ENCODE data around the gene RAB29. TPM values are rescaled to one million over a fixed set of nuclear protein-coding genes. Genes with fewer than 3 reads are reported as not detected.

RAB29 gene
- total RNA-seq, 2 experiments from 2014 or later: 25.0 TPM

GRCh38 chr1:205775717-205776056, 405 bp upstream of the RAB29 start:
- Mint-ChIP-seq H3K36me3 (ENCODE audit: low read depth) (peaks cover 8% of the 10 kb centered on the region), H3K27me3 (ENCODE audit: low read depth) (no peaks in the 10 kb centered on the region), H3K4me1 (ENCODE audit: low read depth) (peaks cover 50% of the 10 kb centered on the region), H3K4me3 (peak overlapping the region; percentile 83), H3K27ac (peak overlapping the region; percentile 94), H3K9me3 (no peaks in the 10 kb centered on the region)
- intact Hi-C loops (cut with micrococcal nuclease): loop anchor here (1.0 to 10.0 kb wide), 7 partner anchors 25 to 491 kb away; partner anchors contain the start of genes NUCKS1 and SLC41A1
- CTCF ChIA-PET: interaction anchor here (0.6 to 2.5 kb wide), 5 partner anchors 9 to 202 kb away, joined by 3 to 7 read pairs (median 6); no protein-coding TSS in a partner anchor
- no peak for DNase-seq

GRCh38 chr1:205774198-205775014, 876 bp downstream of the RAB29 start:
- H3K27me3 Mint-ChIP-seq (ENCODE audit: low read depth): no peaks in the 10 kb centered on the region
- intact Hi-C loops (cut with micrococcal nuclease): loop anchor here (1.0 to 10.0 kb wide), 9 partner anchors 24 to 803 kb away; partner anchors contain the start of genes NUCKS1 and SLC41A1
- H3K27ac Mint-ChIP-seq: peak overlapping the region; percentile 94
- no peaks in the 10 kb centered on the region for H3K9me3 Mint-ChIP-seq
- peaks cover 56% of the 10 kb centered on the region for H3K4me1 Mint-ChIP-seq (ENCODE audit: low read depth)
- peaks cover 21% of the 10 kb centered on the region for H3K36me3 Mint-ChIP-seq (ENCODE audit: low read depth)
- H3K4me3 Mint-ChIP-seq: peak overlapping the region; percentile 83
- CTCF ChIA-PET: interaction anchor here (0.7 to 3.9 kb wide), 7 partner anchors 8 to 1135 kb away, joined by 3 to 18 read pairs (median 5); no protein-coding TSS in a partner anchor
- peak; percentile 58 for DNase-seq

GRCh38 chr1:205772607-205773032, 2.7 kb downstream of the RAB29 start:
- Mint-ChIP-seq H3K4me1 (ENCODE audit: low read depth) (peaks cover 61% of the 10 kb centered on the region), H3K36me3 (ENCODE audit: low read depth) (peaks cover 26% of the 10 kb centered on the region), H3K4me3 (peak overlapping the region; percentile 83), H3K9me3 (no peaks in the 10 kb centered on the region), H3K27me3 (ENCODE audit: low read depth) (no peaks in the 10 kb centered on the region), H3K27ac (peak overlapping the region; percentile 43)
- CTCF ChIA-PET: interaction anchor here (0.6 to 3.9 kb wide), 10 partner anchors 9 to 114 kb away, joined by 4 to 18 read pairs (median 6); partner anchors contain the start of gene NUCKS1
- intact Hi-C loops (cut with micrococcal nuclease): loop anchor here (1.0 to 10.0 kb wide), 8 partner anchors 8 to 805 kb away; no protein-coding TSS in a partner anchor
- DNase-seq: peak; percentile 53

GRCh38 chr1:205770618-205771017, 4.7 kb downstream of the RAB29 start:
- Mint-ChIP-seq H3K9me3 (no peaks in the 10 kb centered on the region), H3K27ac (peak overlapping the region; percentile 44), H3K36me3 (ENCODE audit: low read depth) (peaks cover 26% of the 10 kb centered on the region), H3K4me3 (no peak overlapping the region), H3K27me3 (ENCODE audit: low read depth) (no peaks in the 10 kb centered on the region), H3K4me1 (ENCODE audit: low read depth) (peaks cover 62% of the 10 kb centered on the region)
- intact Hi-C loops (cut with micrococcal nuclease): loop anchor here (5.0 to 10.0 kb wide), 4 partner anchors 178 to 807 kb away; no protein-coding TSS in a partner anchor
- CTCF ChIA-PET: interaction anchor here (1.2 kb wide), 1 partner anchor 31 kb away, joined by 3 read pairs; no protein-coding TSS in a partner anchor
- DNase-seq: no peak

GRCh38 chr1:205769641-205770365, 5.5 kb downstream of the RAB29 start:
- CTCF ChIA-PET: interaction anchor here (1.2 kb wide), 1 partner anchor 30 kb away, joined by 3 read pairs; no protein-coding TSS in a partner anchor
- H3K36me3 Mint-ChIP-seq (ENCODE audit: low read depth): peaks cover 25% of the 10 kb centered on the region
- H3K27ac Mint-ChIP-seq: no peak overlapping the region
- no peaks in the 10 kb centered on the region for H3K27me3 Mint-ChIP-seq (ENCODE audit: low read depth)
- DNase-seq: no peak
- peaks cover 61% of the 10 kb centered on the region for H3K4me1 Mint-ChIP-seq (ENCODE audit: low read depth)
- no peak overlapping the region for H3K4me3 Mint-ChIP-seq
- H3K9me3 Mint-ChIP-seq: no peaks in the 10 kb centered on the region
- intact Hi-C loops (cut with micrococcal nuclease): loop anchor here (5.0 to 10.0 kb wide), 4 partner anchors 178 to 807 kb away; no protein-coding TSS in a partner anchor

- Mint-ChIP-seq H3K9me3 (no peaks in the 10 kb centered on the region), H3K27me3 (ENCODE audit: low read depth) (no peaks in the 10 kb centered on the region), H3K4me3 (no peak overlapping the region), H3K4me1 (ENCODE audit: low read depth) (peaks cover 52% of the 10 kb centered on the region), H3K36me3 (ENCODE audit: low read depth) (peaks cover 25% of the 10 kb centered on the region), H3K27ac (no peak overlapping the region)
- intact Hi-C loops (cut with micrococcal nuclease): no loop called here
- CTCF ChIA-PET: no interaction called here
- DNase-seq: no peak
Measured at GRCh38 chr1:205767248-205767647, 8.0 kb downstream of the RAB29 start.

- peaks cover 25% of the 10 kb centered on the region for H3K36me3 Mint-ChIP-seq (ENCODE audit: low read depth)
- no peaks in the 10 kb centered on the region for H3K27me3 Mint-ChIP-seq (ENCODE audit: low read depth)
- H3K4me1 Mint-ChIP-seq (ENCODE audit: low read depth): peaks cover 45% of the 10 kb centered on the region
- CTCF ChIA-PET: interaction anchor here (0.6 to 1.1 kb wide), 2 partner anchors 26 to 55 kb away, joined by 3 read pairs; no protein-coding TSS in a partner anchor
- DNase-seq: no peak
- intact Hi-C loops (cut with micrococcal nuclease): no loop called here
- no peak overlapping the region for H3K27ac Mint-ChIP-seq
- H3K9me3 Mint-ChIP-seq: no peaks in the 10 kb centered on the region
- H3K4me3 Mint-ChIP-seq: no peak overlapping the region
Measured at GRCh38 chr1:205766570-205766969, 8.7 kb downstream of the RAB29 start.

GRCh38 chr1:205766038-205766437, 9.2 kb downstream of the RAB29 start:
- intact Hi-C loops (cut with micrococcal nuclease): no loop called here
- CTCF ChIA-PET: interaction anchor here (1.1 kb wide), 1 partner anchor 55 kb away, joined by 3 read pairs; no protein-coding TSS in a partner anchor
- no peak for DNase-seq
- H3K4me1 Mint-ChIP-seq (ENCODE audit: low read depth): peaks cover 40% of the 10 kb centered on the region
- H3K27me3 Mint-ChIP-seq (ENCODE audit: low read depth): no peaks in the 10 kb centered on the region
- no peak overlapping the region for H3K4me3 Mint-ChIP-seq
- H3K27ac Mint-ChIP-seq: peak overlapping the region; percentile 26
- H3K36me3 Mint-ChIP-seq (ENCODE audit: low read depth): peaks cover 22% of the 10 kb centered on the region
- H3K9me3 Mint-ChIP-seq: no peaks in the 10 kb centered on the region

- Mint-ChIP-seq H3K9me3 (no peaks in the 10 kb centered on the region), H3K27me3 (ENCODE audit: low read depth) (no peaks in the 10 kb centered on the region), H3K27ac (peak overlapping the region; percentile 73), H3K4me1 (ENCODE audit: low read depth) (peaks cover 31% of the 10 kb centered on the region), H3K4me3 (no peak overlapping the region), H3K36me3 (ENCODE audit: low read depth) (peaks cover 8% of the 10 kb centered on the region)
- CTCF ChIA-PET: interaction anchor here (1.1 to 1.6 kb wide), 2 partner anchors 8 to 107 kb away, joined by 3 to 6 read pairs; no protein-coding TSS in a partner anchor
- DNase-seq: no peak
- intact Hi-C loops (cut with micrococcal nuclease): loop anchor here (1.0 kb wide), 1 partner anchor 8 kb away; no protein-coding TSS in a partner anchor
Measured at GRCh38 chr1:205764578-205764977, 10.7 kb downstream of the RAB29 start.

- DNase-seq: no peak
- intact Hi-C loops (cut with micrococcal nuclease): loop anchor here (1.0 kb wide), 1 partner anchor 8 kb away; no protein-coding TSS in a partner anchor
Measured at GRCh38 chr1:205763980-205764379, 11.3 kb downstream of the RAB29 start.

GRCh38 chr1:205760606-205761005, 14.7 kb downstream of the RAB29 start:
- no peak for DNase-seq
- CTCF ChIA-PET: interaction anchor here (1.6 kb wide), 1 partner anchor 11 kb away, joined by 6 read pairs; no protein-coding TSS in a partner anchor
- H3K4me1 Mint-ChIP-seq (ENCODE audit: low read depth): peaks cover 20% of the 10 kb centered on the region
- no peaks in the 10 kb centered on the region for H3K9me3 Mint-ChIP-seq
- no peaks in the 10 kb centered on the region for H3K27me3 Mint-ChIP-seq (ENCODE audit: low read depth)
- no peak overlapping the region for H3K27ac Mint-ChIP-seq
- no peak overlapping the region for H3K4me3 Mint-ChIP-seq
- intact Hi-C loops (cut with micrococcal nuclease): no loop called here
- H3K36me3 Mint-ChIP-seq (ENCODE audit: low read depth): peaks cover 1% of the 10 kb centered on the region

More at GRCh38 chr1:205763980-205764379, 11.3 kb downstream of the RAB29 start:
- H3K27me3 Mint-ChIP-seq (ENCODE audit: low read depth): no peaks in the 10 kb centered on the region
- H3K9me3 Mint-ChIP-seq: no peaks in the 10 kb centered on the region
- peaks cover 2% of the 10 kb centered on the region for H3K36me3 Mint-ChIP-seq (ENCODE audit: low read depth)
- H3K4me1 Mint-ChIP-seq (ENCODE audit: low read depth): peaks cover 26% of the 10 kb centered on the region
- H3K4me3 Mint-ChIP-seq: no peak overlapping the region
- CTCF ChIA-PET: interaction anchor here (0.5 to 1.6 kb wide), 2 partner anchors 9 to 1365 kb away, joined by 3 to 6 read pairs; no protein-coding TSS in a partner anchor
- peak overlapping the region; percentile 73 for H3K27ac Mint-ChIP-seq
